Measurements from ENCODE around the gene LEMD2. TPM values are rescaled to one million over a fixed set of nuclear protein-coding genes. Genes with fewer than 3 reads are reported as not detected.

Gene LEMD2
- total RNA-seq, 1 experiment from 2014 or later: 91.8 TPM

DNA sequence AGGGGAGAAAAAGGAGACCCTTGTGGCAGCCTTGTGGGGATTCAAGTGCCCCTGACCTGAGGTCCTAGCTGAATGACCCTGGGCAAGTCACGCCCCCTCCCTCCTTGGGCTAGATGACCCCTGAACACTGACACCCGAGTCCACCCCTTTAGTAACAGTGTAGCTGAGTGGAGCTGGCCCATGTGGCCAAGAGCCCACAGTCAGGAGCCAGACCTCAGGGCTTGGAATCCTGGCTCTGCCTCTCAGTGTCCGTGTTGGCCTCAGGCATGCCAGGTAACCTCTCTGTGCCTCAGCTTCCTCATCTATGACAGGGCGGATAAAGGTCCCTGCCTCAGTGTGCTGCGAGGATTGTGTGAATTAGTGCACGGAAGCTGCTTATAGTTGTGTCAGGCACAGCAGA is 56.5 kb downstream of the LEMD2 start:
- H3K4me2 ChIP-seq (ENCODE audit: insufficient read depth, insufficient read length, low read length): no peak overlapping the region
- no peak overlapping the region for H3K9ac ChIP-seq (ENCODE audit: extremely low read depth, insufficient read length, low read length)
- H3T11ph ChIP-seq (ENCODE audit: low read length): no peak overlapping the region
- H2AFZ ChIP-seq (ENCODE audit: low read length): no peak overlapping the region
- H4K8ac ChIP-seq (replicated peaks; ENCODE audit: insufficient read length, low read depth, low read length): no peak overlapping the region
- H2BK5ac ChIP-seq (ENCODE audit: insufficient read length, low read length): no peak overlapping the region
- no peak overlapping the region for H2BK20ac ChIP-seq (ENCODE audit: low read depth, low read length, poor library complexity, severe bottlenecking)
- H3K4ac ChIP-seq (ENCODE audit: low read depth, low read length): no peak overlapping the region
- H2AK5ac ChIP-seq (ENCODE audit: insufficient read length, low read length): no peak overlapping the region
- no peak overlapping the region for H3K23ac ChIP-seq (ENCODE audit: insufficient read length, low read depth, low read length)
- no peak overlapping the region for H3K18ac ChIP-seq (ENCODE audit: insufficient read length, low read depth, low read length)
- H3K4me1 ChIP-seq (ENCODE audit: insufficient read depth, low read length): no peaks in the 10 kb centered on the region
- peaks cover 16 to 19% of the 10 kb centered on the region in 2 experiments for H3K4me1 Mint-ChIP-seq
- H4K5ac ChIP-seq (ENCODE audit: insufficient read length, low read depth, low read length): no peak overlapping the region
- H3K9me3 Mint-ChIP-seq: no peaks in the 10 kb centered on the region
- H2BK15ac ChIP-seq (ENCODE audit: low read depth, low read length): no peak overlapping the region
- no peaks in the 10 kb centered on the region for H3K79me2 ChIP-seq (ENCODE audit: insufficient read depth, low read length)
- H3K27me3 Mint-ChIP-seq (ENCODE audit: low read depth): peaks cover 14% of the 10 kb centered on the region
- no peak overlapping the region for H3K56ac ChIP-seq (ENCODE audit: insufficient read length, low read depth, low read length)
- H3K27me3 ChIP-seq (ENCODE audit: insufficient read depth, low read length): no peaks in the 10 kb centered on the region
- no peaks in the 10 kb centered on the region for H4K20me1 ChIP-seq (ENCODE audit: control insufficient read depth, insufficient read depth, insufficient read length)
- H3K27ac ChIP-seq (ENCODE audit: insufficient read length, low read depth, low read length): no peak overlapping the region
- no peak overlapping the region for H3K4me3 Mint-ChIP-seq
- no peak overlapping the region for H2BK12ac ChIP-seq (ENCODE audit: insufficient read length, low read depth, low read length)
- no peaks in the 10 kb centered on the region for H3K79me1 ChIP-seq (ENCODE audit: insufficient read depth, low read depth, low read length, poor library complexity, severe bottlenecking)
- no CpG with 5 or more reads among the region's 6 CpGs for WGBS (ENCODE audit: extremely low coverage, insufficient read length, low lambda C conversion rate)
- H3K27ac Mint-ChIP-seq: no peak overlapping the region
- no peaks in the 10 kb centered on the region for H3K36me3 Mint-ChIP-seq (ENCODE audit: insufficient read depth in 1 of 3, low read depth in 3 of 3)
- no peak for DNase-seq
- no peak overlapping the region for H2BK120ac ChIP-seq (ENCODE audit: low read depth, low read length, poor library complexity, severe bottlenecking)
- no peak overlapping the region for H4K91ac ChIP-seq (ENCODE audit: insufficient read length, low read depth, low read length)
- peak overlapping the region; percentile 9; the same call in 1 of the 2 replicates for H3K14ac ChIP-seq (ENCODE audit: insufficient read depth, low read length)
- TF ChIP-seq, protein P1, sequence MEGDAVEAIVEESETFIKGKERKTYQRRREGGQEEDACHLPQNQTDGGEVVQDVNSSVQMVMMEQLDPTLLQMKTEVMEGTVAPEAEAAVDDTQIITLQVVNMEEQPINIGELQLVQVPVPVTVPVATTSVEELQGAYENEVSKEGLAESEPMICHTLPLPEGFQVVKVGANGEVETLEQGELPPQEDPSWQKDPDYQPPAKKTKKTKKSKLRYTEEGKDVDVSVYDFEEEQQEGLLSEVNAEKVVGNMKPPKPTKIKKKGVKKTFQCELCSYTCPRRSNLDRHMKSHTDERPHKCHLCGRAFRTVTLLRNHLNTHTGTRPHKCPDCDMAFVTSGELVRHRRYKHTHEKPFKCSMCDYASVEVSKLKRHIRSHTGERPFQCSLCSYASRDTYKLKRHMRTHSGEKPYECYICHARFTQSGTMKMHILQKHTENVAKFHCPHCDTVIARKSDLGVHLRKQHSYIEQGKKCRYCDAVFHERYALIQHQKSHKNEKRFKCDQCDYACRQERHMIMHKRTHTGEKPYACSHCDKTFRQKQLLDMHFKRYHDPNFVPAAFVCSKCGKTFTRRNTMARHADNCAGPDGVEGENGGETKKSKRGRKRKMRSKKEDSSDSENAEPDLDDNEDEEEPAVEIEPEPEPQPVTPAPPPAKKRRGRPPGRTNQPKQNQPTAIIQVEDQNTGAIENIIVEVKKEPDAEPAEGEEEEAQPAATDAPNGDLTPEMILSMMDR (conservative IDR thresholded peaks at IDR 0.05): no peak
- no peaks in the 10 kb centered on the region for H3K23me2 ChIP-seq (ENCODE audit: insufficient read length, low read depth, low read length, poor library complexity, severe bottlenecking)
- no peaks in the 10 kb centered on the region for H3K9me3 ChIP-seq (ENCODE audit: control insufficient read depth, low read depth, low read length)
